HG03460 (cell line): Measurements from ENCODE around the gene FCHO2.

Source experiments
- ATAC-seq: cut with Tn5 transposase; IDR thresholded peaks from one replicate; pipeline ENCODE4 v1.9.1; 2021; ENCODE audit not compliant: unreplicated experiment

FCHO2 gene

GRCh38 chr5:73132759-73133158 is 176.9 kb downstream of the FCHO2 start:
- no peak for ATAC-seq

- ATAC-seq: no peak
These were observed 179.2 kb downstream of the FCHO2 start for GRCh38 chr5:73135021-73135420.

- no peak for ATAC-seq
These were observed 179.7 kb downstream of the FCHO2 start for GRCh38 chr5:73135429-73136054.

- ATAC-seq: no peak
These were observed 180.3 kb downstream of the FCHO2 start for GRCh38 chr5:73136055-73136562.

- ATAC-seq: no peak
These were observed 182.0 kb downstream of the FCHO2 start for GRCh38 chr5:73137563-73138530.

- ATAC-seq: no peak
These were observed 183.6 kb downstream of the FCHO2 start for GRCh38 chr5:73139485-73139884.
